Hepatocyte (in vitro differentiated cells): ENCODE data around the gene ADGRG7.

Source experiments
- CTCF ChIP-seq: fragments of 200-600 bp; sonication (generic); IDR thresholded peaks from 2 replicates; pipeline ENCODE4 v1.5.1; 2016; ENCODE audit warnings: antibody characterized with exemption, mild to moderate bottlenecking; ENCODE audit not compliant: poor library complexity
- EZH2phosphoT487 ChIP-seq: fragments of 200-600 bp; sonication (generic); IDR thresholded peaks from one replicate; pipeline ENCODE4 v1.6.1; 2018; ENCODE audit warnings: antibody characterized with exemption, mild to moderate bottlenecking, low read depth, moderate library complexity; ENCODE audit not compliant: unreplicated experiment, severe bottlenecking

GRCh38 chr3:100708644-100708988 lies 99.2 kb downstream of the ADGRG7 start:
- TF ChIP-seq CTCF (no peak), EZH2phosphoT487 (no peak)
